GM18502 (cell line): ENCODE data around the gene CABLES1.

Source experiments
- ATAC-seq: cut with Tn5 transposase; IDR thresholded peaks from one replicate; pipeline ENCODE4 v1.9.1; 2021; ENCODE audit warnings: mild to moderate bottlenecking; ENCODE audit not compliant: unreplicated experiment, poor library complexity

The CABLES1 gene

GRCh38 chr18:23236876-23237468, 101.7 kb downstream of the CABLES1 start:
- ATAC-seq = no peak

GRCh38 chr18:23237524-23238151, 102.4 kb downstream of the CABLES1 start:
- ATAC-seq = peak; percentile 73

- ATAC-seq = no peak
Observed at GRCh38 chr18:23238152-23238531, 102.9 kb downstream of the CABLES1 start.

- no peak for ATAC-seq
Observed at GRCh38 chr18:23238651-23239349, 103.5 kb downstream of the CABLES1 start.

- ATAC-seq = no peak
Observed at GRCh38 chr18:23239350-23239692, 104.0 kb downstream of the CABLES1 start.

GRCh38 chr18:23239885-23240608, 104.8 kb downstream of the CABLES1 start:
- ATAC-seq = no peak

- ATAC-seq = no peak
Observed at GRCh38 chr18:23240609-23240930, 105.3 kb downstream of the CABLES1 start.

- peak; percentile 84 for ATAC-seq
Observed at GRCh38 chr18:23241833-23242496, 106.7 kb downstream of the CABLES1 start.

- no peak for ATAC-seq
Observed at GRCh38 chr18:23243178-23243577, 107.9 kb downstream of the CABLES1 start.

GRCh38 chr18:23243816-23244215, 108.5 kb downstream of the CABLES1 start:
- ATAC-seq = no peak

GRCh38 chr18:23244401-23244800, 109.1 kb downstream of the CABLES1 start:
- no peak for ATAC-seq

- no peak for ATAC-seq
Observed at GRCh38 chr18:23245461-23245860, 110.2 kb downstream of the CABLES1 start.

- ATAC-seq = no peak
Observed at GRCh38 chr18:23247331-23247730, 112.0 kb downstream of the CABLES1 start.

- ATAC-seq = no peak
Observed at GRCh38 chr18:23247896-23248295, 112.6 kb downstream of the CABLES1 start.

GRCh38 chr18:23248826-23249225, 113.5 kb downstream of the CABLES1 start:
- ATAC-seq = no peak

GRCh38 chr18:23249348-23249747, 114.1 kb downstream of the CABLES1 start:
- ATAC-seq = no peak

GRCh38 chr18:23250893-23251656, 115.8 kb downstream of the CABLES1 start:
- no peak for ATAC-seq

- ATAC-seq = no peak
Observed at GRCh38 chr18:23253630-23254029, 118.3 kb downstream of the CABLES1 start.

GRCh38 chr18:23257137-23257536, 121.9 kb downstream of the CABLES1 start:
- no peak for ATAC-seq
